ENCODE data around the gene SRPK3. TPM values are rescaled to one million over a fixed set of nuclear protein-coding genes. Genes with fewer than 3 reads are reported as not detected.

SRPK3 gene
- polyA plus RNA-seq, 1 of the 3 experiments (the other 2 are of a cell fraction) = 0.74 TPM

DNA sequence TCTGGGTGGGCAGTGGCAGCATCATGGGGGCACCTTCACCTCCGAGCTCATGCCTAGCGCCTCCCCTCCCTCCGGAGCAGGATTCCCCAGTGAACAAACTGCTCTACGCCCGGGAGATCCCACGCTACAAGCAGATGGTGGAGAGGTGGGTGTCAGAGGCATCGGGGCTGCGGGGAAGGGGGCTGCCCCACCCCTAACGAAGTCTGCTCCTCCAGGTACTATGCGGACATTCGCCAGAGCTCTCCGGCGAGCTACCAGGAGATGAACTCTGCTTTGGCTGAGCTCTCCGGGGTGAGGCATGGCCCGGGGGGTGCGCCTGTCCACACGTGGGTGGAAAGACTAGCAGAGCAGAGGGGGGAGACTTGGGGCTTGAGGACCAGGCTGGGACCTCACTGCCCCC lies 2.7 kb upstream of the SRPK3 start:
- no peak overlapping the region for H3K4me2 ChIP-seq
- no peak overlapping the region for H3K4me3 ChIP-seq (ENCODE audit: low read depth in 2 of 2, low read length in 1 of 2)
- no peaks in the 10 kb centered on the region for H3K36me3 ChIP-seq (replicated peaks in 1 of 2; ENCODE audit: control insufficient read depth in 1 of 2, insufficient read depth in 2 of 2, low read length in 1 of 2)
- 0 out of 2 replicates have a peak, but pooled peaks cover 7% of the 10 kb centered on the region for H3K27me3 ChIP-seq (ENCODE audit: insufficient read depth)
- H4K20me1 ChIP-seq (ENCODE audit: insufficient read depth) = no peaks in the 10 kb centered on the region
- H2AFZ ChIP-seq (ENCODE audit: low read depth) = no peak overlapping the region
- H3K4me1 ChIP-seq (ENCODE audit: control insufficient read depth in 1 of 2, insufficient read depth in 2 of 2, low read depth in 1 of 2, low read length in 1 of 2) = peaks cover 0 to 9% of the 10 kb centered on the region in 2 experiments; a peak in 1 of 4 replicates
- no peak overlapping the region for H3K9ac ChIP-seq
- ChIA-PET CTCF (interaction anchor here (0.8 to 2.4 kb wide), 7 partner anchors 10 to 171 kb away, joined by 3 to 10 read pairs (median 4); partner anchors contain the start of gene PLXNB3), POLR2A (interaction anchor here (0.6 to 1.1 kb wide), 2 partner anchors 79 to 169 kb away, joined by 3 read pairs; no protein-coding TSS in a partner anchor)
- no peaks in the 10 kb centered on the region for H3K79me2 ChIP-seq (ENCODE audit: insufficient read depth)
- no peak for DNase-seq
- H3K9me2 ChIP-seq = no peaks in the 10 kb centered on the region
- H3K9me3 ChIP-seq = no peaks in the 10 kb centered on the region
- H3F3A ChIP-seq (replicated peaks; ENCODE audit: insufficient read depth) = no peaks in the 10 kb centered on the region
- WGBS (ENCODE audit: low lambda C conversion rate) = 58% methylated on average over 8 of the region's 17 CpGs
- H3K27ac ChIP-seq (ENCODE audit: low read depth in 2 of 2, low read length in 1 of 2) = no peak overlapping the region; a peak in 1 of 4 replicates
- TF ChIP-seq FOSL2 (IDR thresholded peaks at IDR 0.05; ENCODE audit: borderline replicate concordance, low read depth) = no peak

DNA sequence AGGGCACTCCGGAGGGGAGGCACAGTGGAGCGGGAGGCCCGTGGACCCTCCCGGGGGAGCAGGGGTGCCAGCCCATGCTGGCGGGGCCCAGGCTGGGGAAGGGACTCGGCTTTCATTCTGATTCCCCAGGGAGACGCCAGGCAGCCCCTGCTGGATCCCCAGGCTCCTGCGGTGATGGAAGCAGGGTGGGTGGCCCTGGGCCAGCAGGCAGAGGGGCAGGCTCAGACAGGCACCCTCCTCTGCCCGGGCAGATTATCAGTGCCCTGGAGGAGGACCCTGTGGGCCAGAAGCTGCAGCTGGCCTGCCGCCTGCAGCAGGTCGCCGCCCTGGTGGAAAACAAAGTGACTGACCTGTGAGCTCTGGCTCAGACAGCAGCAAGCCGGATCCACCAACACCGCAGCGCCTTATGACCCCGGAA lies 2.1 kb upstream of the SRPK3 start:
- no peak for DNase-seq
- Histone ChIP-seq H3K79me2 (ENCODE audit: insufficient read depth) (no peaks in the 10 kb centered on the region), H3K4me2 (no peak overlapping the region), H3F3A (replicated peaks; ENCODE audit: insufficient read depth) (no peaks in the 10 kb centered on the region), H3K9me2 (no peaks in the 10 kb centered on the region), H3K9ac (no peak overlapping the region), H3K4me3 (ENCODE audit: low read depth in 2 of 2, low read length in 1 of 2) (no peak overlapping the region), H2AFZ (ENCODE audit: low read depth) (no peak overlapping the region), H3K27me3 (ENCODE audit: insufficient read depth) (0 out of 2 replicates have a peak, but pooled peaks cover 7% of the 10 kb centered on the region), H3K4me1 (ENCODE audit: control insufficient read depth in 1 of 2, insufficient read depth in 2 of 2, low read depth in 1 of 2, low read length in 1 of 2) (peaks cover 0 to 12% of the 10 kb centered on the region in 2 experiments; a peak in 1 of 4 replicates), H3K36me3 (replicated peaks in 1 of 2; ENCODE audit: control insufficient read depth in 1 of 2, insufficient read depth in 2 of 2, low read length in 1 of 2) (no peaks in the 10 kb centered on the region), H4K20me1 (ENCODE audit: insufficient read depth) (no peaks in the 10 kb centered on the region), H3K27ac (ENCODE audit: low read depth in 2 of 2, low read length in 1 of 2) (no peak overlapping the region), H3K9me3 (no peaks in the 10 kb centered on the region)
- TF ChIP-seq, protein P1, sequence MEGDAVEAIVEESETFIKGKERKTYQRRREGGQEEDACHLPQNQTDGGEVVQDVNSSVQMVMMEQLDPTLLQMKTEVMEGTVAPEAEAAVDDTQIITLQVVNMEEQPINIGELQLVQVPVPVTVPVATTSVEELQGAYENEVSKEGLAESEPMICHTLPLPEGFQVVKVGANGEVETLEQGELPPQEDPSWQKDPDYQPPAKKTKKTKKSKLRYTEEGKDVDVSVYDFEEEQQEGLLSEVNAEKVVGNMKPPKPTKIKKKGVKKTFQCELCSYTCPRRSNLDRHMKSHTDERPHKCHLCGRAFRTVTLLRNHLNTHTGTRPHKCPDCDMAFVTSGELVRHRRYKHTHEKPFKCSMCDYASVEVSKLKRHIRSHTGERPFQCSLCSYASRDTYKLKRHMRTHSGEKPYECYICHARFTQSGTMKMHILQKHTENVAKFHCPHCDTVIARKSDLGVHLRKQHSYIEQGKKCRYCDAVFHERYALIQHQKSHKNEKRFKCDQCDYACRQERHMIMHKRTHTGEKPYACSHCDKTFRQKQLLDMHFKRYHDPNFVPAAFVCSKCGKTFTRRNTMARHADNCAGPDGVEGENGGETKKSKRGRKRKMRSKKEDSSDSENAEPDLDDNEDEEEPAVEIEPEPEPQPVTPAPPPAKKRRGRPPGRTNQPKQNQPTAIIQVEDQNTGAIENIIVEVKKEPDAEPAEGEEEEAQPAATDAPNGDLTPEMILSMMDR (IDR thresholded peaks at IDR 0.05) = peak; percentile 22; the same call in 1 of the 2 replicates
- TF ChIP-seq, protein P2, sequence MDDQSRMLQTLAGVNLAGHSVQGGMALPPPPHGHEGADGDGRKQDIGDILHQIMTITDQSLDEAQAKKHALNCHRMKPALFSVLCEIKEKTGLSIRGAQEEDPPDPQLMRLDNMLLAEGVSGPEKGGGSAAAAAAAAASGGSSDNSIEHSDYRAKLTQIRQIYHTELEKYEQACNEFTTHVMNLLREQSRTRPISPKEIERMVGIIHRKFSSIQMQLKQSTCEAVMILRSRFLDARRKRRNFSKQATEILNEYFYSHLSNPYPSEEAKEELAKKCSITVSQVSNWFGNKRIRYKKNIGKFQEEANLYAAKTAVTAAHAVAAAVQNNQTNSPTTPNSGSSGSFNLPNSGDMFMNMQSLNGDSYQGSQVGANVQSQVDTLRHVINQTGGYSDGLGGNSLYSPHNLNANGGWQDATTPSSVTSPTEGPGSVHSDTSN (IDR thresholded peaks at IDR 0.05) = no peak
- CTCF ChIA-PET = interaction anchor here (0.8 to 2.4 kb wide), 4 partner anchors 11 to 104 kb away, joined by 3 to 10 read pairs (median 6); partner anchors contain the start of gene PLXNB3
- POLR2A ChIA-PET = interaction anchor here (1.1 kb wide), 1 partner anchor 168 kb away, joined by 3 read pairs; no protein-coding TSS in a partner anchor
- WGBS (ENCODE audit: low lambda C conversion rate) = 34% methylated on average over 8 of the region's 16 CpGs

DNA sequence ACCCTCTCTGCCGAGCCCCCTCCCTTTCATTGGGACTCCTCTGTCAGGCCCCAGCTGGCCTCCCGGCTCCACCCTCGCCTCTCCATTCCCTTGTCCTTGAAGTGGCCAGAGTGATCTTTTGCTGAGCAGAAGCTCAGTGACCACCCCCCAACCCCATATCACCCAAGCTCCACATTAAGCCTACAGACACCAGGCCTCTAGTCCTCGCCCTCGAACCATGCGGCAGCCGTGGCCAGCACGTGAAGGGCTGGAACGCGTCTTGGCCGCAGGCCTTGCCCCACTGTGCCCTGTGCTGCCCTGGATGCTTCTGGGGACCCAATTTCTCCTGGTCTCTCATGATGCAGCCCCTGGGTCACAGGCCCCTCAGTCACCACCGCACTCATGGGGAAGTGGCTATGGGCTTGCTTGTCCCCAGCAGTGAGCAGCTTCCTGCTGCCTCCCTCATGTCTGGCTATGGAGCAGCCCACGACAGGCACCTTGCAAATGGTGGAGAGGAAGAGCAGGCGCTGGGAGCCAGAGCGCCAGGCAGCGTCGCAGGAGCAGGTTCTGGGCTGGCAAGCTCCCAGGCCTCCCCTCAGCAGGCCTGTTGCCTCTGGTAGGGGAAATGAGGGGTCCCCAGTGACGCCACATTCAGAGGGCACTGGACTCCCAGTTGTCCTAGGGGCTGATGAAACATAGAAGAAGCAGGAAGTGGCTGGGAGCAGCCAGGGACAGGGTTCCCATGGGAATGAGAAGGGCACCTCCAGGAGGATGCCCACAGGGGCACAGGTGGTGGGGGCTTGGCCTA lies 757 bp upstream of the SRPK3 start:
- Histone ChIP-seq H3K36me3 (replicated peaks in 1 of 2; ENCODE audit: control insufficient read depth in 1 of 2, insufficient read depth in 2 of 2, low read length in 1 of 2) (no peaks in the 10 kb centered on the region), H3K4me1 (ENCODE audit: control insufficient read depth in 1 of 2, insufficient read depth in 2 of 2, low read depth in 1 of 2, low read length in 1 of 2) (peaks cover 0 to 19% of the 10 kb centered on the region in 2 experiments; a peak in 1 of 4 replicates), H3K9me2 (no peaks in the 10 kb centered on the region), H4K20me1 (ENCODE audit: insufficient read depth) (no peaks in the 10 kb centered on the region), H3K9ac (no peak overlapping the region), H3K4me2 (no peak overlapping the region), H3K4me3 (ENCODE audit: low read depth in 2 of 2, low read length in 1 of 2) (no peak overlapping the region), H3F3A (replicated peaks; ENCODE audit: insufficient read depth) (no peaks in the 10 kb centered on the region), H3K27ac (ENCODE audit: low read depth in 2 of 2, low read length in 1 of 2) (peak overlapping the region in 1 of 2 experiments; percentile 9; a peak in 1 of 4 replicates), H3K27me3 (ENCODE audit: insufficient read depth) (0 out of 2 replicates have a peak, but pooled peaks cover 7% of the 10 kb centered on the region), H2AFZ (ENCODE audit: low read depth) (no peak overlapping the region), H3K79me2 (ENCODE audit: insufficient read depth) (no peaks in the 10 kb centered on the region), H3K9me3 (no peaks in the 10 kb centered on the region)
- POLR2A ChIA-PET = interaction anchor here (0.6 kb wide), 1 partner anchor 161 kb away, joined by 3 read pairs; no protein-coding TSS in a partner anchor
- CTCF ChIA-PET = interaction anchor here (0.9 to 1.5 kb wide), 3 partner anchors 14 to 167 kb away, joined by 3 to 5 read pairs (median 4); partner anchors contain the start of gene PLXNB3
- TF ChIP-seq NRF1 (IDR thresholded peaks at IDR 0.05; ENCODE audit: low read depth, low read length) (no peak), ELF1 (IDR thresholded peaks at IDR 0.05) (0 out of 2 replicates have a peak, but pooled peaks have one; percentile 3)
- DNase-seq = no peak
- 61% methylated on average over 8 of the region's 18 CpGs for WGBS (ENCODE audit: low lambda C conversion rate)
